Measurements from ENCODE around the gene IPO11. TPM values are rescaled to one million over a fixed set of nuclear protein-coding genes. Genes with fewer than 3 reads are reported as not detected.

Gene IPO11
- total and polyA plus RNA-seq, 10 donors = 7.8 to 42.2 (median 34.0) TPM

GRCh38 chr5:62568143-62568542, 155.6 kb downstream of the IPO11 start:
- no peak overlapping the region for H3K4me3 ChIP-seq
- H3K9me3 ChIP-seq = peaks cover 0 to 43% (median 36%) of the 10 kb centered on the region in 8 donors
- intact Hi-C loops (cut with DNase I; ENCODE audit: low total_unique reads) = no loop called here
- WGBS, 5 donors = 92 to 98% (median 94%) methylated on average over 4 of the region's 4 CpGs
- H3K27ac ChIP-seq = no peak overlapping the region
- no peak for TF ChIP-seq POLR2AphosphoS5 (IDR thresholded peaks at IDR 0.05)
- TF ChIP-seq POLR2A (IDR thresholded peaks at IDR 0.05) = no peak
- TF ChIP-seq CTCF (IDR thresholded peaks at IDR 0.05 in 8 of 11, conservative IDR thresholded peaks at IDR 0.05 in 3 of 11) = no peak
- peaks cover 0 to 8% (median 0%) of the 10 kb centered on the region in 6 donors for H3K4me1 ChIP-seq
- no peak for DNase-seq
- peaks cover 0 to 48% (median 24%) of the 10 kb centered on the region in 6 donors for H3K36me3 ChIP-seq
- H3K27me3 ChIP-seq (replicated peaks in 1 of 7) = no peaks in the 10 kb centered on the region

GRCh38 chr5:62568800-62569432, 156.4 kb downstream of the IPO11 start:
- 91 to 100% (median 93%) methylated on average over 2 of the region's 2 CpGs for WGBS, 5 donors

GRCh38 chr5:62569470-62569869, 156.9 kb downstream of the IPO11 start:
- intact Hi-C loops (cut with DNase I; ENCODE audit: low total_unique reads) = no loop called here
- Histone ChIP-seq H3K4me3 (no peak overlapping the region), H3K27me3 (replicated peaks in 1 of 7) (no peaks in the 10 kb centered on the region), H3K9me3 (peaks cover 0 to 43% (median 36%) of the 10 kb centered on the region in 8 donors), H3K36me3 (peaks cover 0 to 46% (median 24%) of the 10 kb centered on the region in 6 donors), H3K27ac (no peak overlapping the region), H3K4me1 (peaks cover 0 to 11% (median 0%) of the 10 kb centered on the region in 6 donors)
- 64 to 86% (median 74%) methylated on average over 1 of the region's 1 CpG for WGBS, 5 donors
- TF ChIP-seq POLR2AphosphoS5 (IDR thresholded peaks at IDR 0.05) = no peak
- no peak for TF ChIP-seq CTCF (IDR thresholded peaks at IDR 0.05 in 8 of 11, conservative IDR thresholded peaks at IDR 0.05 in 3 of 11)
- TF ChIP-seq POLR2A (IDR thresholded peaks at IDR 0.05) = no peak
- DNase-seq = no peak

More at GRCh38 chr5:62568800-62569432, 156.4 kb downstream of the IPO11 start:
- H3K4me1 ChIP-seq = peaks cover 0 to 11% (median 0%) of the 10 kb centered on the region in 6 donors
- no peak overlapping the region for H3K4me3 ChIP-seq
- DNase-seq = no peak
- intact Hi-C loops (cut with DNase I; ENCODE audit: low total_unique reads) = no loop called here
- peaks cover 0 to 43% (median 36%) of the 10 kb centered on the region in 8 donors for H3K9me3 ChIP-seq
- no peak overlapping the region for H3K27ac ChIP-seq
- peaks cover 0 to 48% (median 24%) of the 10 kb centered on the region in 6 donors for H3K36me3 ChIP-seq
- TF ChIP-seq POLR2A (IDR thresholded peaks at IDR 0.05) = no peak
- no peak for TF ChIP-seq POLR2AphosphoS5 (IDR thresholded peaks at IDR 0.05)
- TF ChIP-seq CTCF (IDR thresholded peaks at IDR 0.05 in 8 of 11, conservative IDR thresholded peaks at IDR 0.05 in 3 of 11) = no peak
- H3K27me3 ChIP-seq (replicated peaks in 1 of 7) = no peaks in the 10 kb centered on the region

GRCh38 chr5:62572918-62573514, 160.5 kb downstream of the IPO11 start:
- 46 to 77% (median 65%) methylated on average over 9 of the region's 9 CpGs for WGBS, 5 donors
- no peak for DNase-seq
- TF ChIP-seq CTCF (IDR thresholded peaks at IDR 0.05 in 8 of 11, conservative IDR thresholded peaks at IDR 0.05 in 3 of 11) = no peak
- TF ChIP-seq POLR2A (IDR thresholded peaks at IDR 0.05) = no peak
- TF ChIP-seq POLR2AphosphoS5 (IDR thresholded peaks at IDR 0.05) = no peak
- intact Hi-C loops (cut with DNase I; ENCODE audit: low total_unique reads) = no loop called here
- Histone ChIP-seq H3K27ac (peak overlapping the region in 1 of 8 donors; percentile 59), H3K4me3 (peak overlapping the region in 1 of 8 donors; percentile 21), H3K9me3 (peaks cover 0 to 12% (median 8%) of the 10 kb centered on the region in 8 donors), H3K4me1 (peaks cover 0 to 20% (median 5%) of the 10 kb centered on the region in 6 donors), H3K36me3 (peaks cover 0 to 11% (median 1%) of the 10 kb centered on the region in 6 donors), H3K27me3 (replicated peaks in 1 of 7) (no peaks in the 10 kb centered on the region)

All from spleen (tissue), 11 donors.